Measurements from ENCODE around the gene SLC16A10.

The SLC16A10 gene

GRCh38 chr6:111265842-111266241, 178.5 kb downstream of the SLC16A10 start:
- DNase-seq: no peak

DNA sequence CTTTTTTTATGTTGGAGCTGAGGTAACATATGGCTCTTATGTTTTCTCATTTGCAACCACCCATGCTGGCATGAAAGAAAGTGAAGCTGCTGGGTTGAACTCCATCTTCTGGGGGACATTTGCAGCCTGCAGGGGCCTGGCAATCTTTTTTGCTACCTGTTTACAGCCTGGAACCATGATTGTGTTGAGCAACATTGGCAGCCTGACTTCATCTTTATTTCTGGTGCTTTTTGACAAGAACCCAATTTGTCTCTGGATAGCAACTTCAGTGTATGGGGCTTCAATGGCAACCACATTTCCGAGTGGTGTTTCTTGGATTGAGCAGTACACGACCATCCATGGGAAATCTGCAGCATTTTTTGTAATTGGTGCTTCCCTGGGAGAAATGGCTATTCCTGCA, 179.0 kb downstream of the SLC16A10 start:
- DNase-seq: no peak

- peak; percentile 16 for DNase-seq
Observed at GRCh38 chr6:111267764-111268333, 180.5 kb downstream of the SLC16A10 start.

DNA sequence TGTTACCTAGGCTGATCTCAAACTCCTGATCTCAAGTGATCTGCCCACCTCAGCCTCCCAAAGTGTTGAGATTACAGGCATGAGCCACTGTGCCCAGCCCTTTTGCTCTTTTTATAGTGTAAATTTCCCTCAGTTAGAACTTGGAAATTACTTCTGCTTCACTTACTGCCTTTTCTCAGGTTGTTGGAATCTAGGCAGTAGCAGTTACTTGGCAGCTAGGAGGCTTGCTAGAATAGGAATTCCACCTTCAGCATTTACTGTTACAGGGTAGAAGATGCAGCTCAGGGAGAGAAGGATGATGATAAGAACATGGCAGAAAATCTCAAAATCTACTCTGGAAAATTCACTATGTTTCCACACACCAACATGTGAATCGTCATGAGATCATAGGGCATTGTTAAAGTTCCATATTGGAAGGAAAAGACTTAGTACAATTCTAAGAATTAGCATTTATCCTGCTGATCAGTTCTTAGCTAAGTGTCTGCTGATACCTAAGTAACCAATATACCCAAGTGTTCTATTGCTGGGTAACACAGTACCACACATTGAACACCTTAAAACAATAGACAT, 182.2 kb downstream of the SLC16A10 start:
- peak; percentile 15 for DNase-seq

- no peak for DNase-seq
Observed at GRCh38 chr6:111270121-111270520, 182.8 kb downstream of the SLC16A10 start.

GRCh38 chr6:111274593-111275217, 187.4 kb downstream of the SLC16A10 start:
- no peak for DNase-seq

- no peak for DNase-seq
Observed at GRCh38 chr6:111276335-111276734, 189.0 kb downstream of the SLC16A10 start.

DNA sequence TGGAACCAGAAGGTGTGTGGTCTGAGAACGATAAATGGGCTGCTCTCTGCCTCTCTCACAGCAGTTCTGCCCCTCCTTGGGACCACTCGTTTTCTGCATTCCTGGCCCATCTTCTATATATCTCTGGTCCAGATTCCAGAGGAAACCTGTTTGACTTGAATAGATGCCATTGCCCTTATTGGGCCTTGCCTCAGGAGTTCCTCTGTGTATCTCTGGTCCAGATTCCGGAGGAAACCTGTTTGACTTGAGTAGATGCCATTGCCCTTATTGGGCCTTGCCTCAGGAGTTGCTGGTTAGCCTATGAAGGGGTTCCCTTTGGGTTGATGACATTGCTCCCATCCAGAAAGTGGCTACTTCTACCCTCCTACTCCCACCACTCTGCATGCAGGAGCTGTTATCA, 189.4 kb downstream of the SLC16A10 start:
- DNase-seq: no peak

DNA sequence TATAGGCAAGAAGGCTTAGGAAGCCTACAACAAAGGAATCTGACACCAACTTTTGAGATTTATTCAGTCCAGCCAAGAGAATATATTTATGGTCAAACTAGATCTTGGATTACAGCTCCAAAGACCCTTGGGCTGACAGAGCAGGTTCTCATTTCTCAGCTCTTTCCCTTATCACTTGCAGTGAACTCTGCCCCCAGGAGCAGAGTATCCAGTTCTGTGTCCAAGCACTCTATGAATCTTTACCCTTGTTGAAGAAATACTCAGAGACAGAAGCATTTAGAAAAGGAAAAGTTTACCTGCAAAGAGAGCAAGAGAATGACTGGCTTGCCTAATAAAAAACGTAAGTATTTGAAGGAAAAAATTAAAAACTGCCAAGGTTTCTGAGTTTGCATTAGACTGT, 190.5 kb downstream of the SLC16A10 start:
- no peak for DNase-seq

DNA sequence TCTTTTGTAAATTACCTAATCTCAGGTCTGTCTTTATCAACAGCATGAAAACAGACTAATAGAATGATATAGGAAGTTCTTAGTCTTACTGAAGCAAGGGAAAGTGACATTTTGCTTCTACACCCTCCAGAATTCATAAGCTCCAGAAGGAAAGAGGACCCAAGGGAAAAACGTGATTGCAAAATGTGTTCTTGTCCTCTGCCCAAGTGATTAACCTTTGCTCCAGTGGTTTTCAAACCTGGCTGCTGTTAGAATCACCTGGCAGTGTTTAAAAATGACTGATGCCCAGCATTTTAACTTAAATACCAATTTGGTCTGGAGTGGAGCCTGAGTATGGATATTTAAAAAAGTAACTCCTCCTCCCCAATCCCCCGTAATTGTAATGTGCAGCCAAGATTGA, 191.4 kb downstream of the SLC16A10 start:
- no peak for DNase-seq

- no peak for DNase-seq
Observed at GRCh38 chr6:111280445-111280955, 193.2 kb downstream of the SLC16A10 start.
